Central memory CD4-positive, alpha-beta T cell (primary cell): ENCODE data around the gene TBC1D12.
"Not testable (repeated sequence)": the region's sequence is repeated elsewhere in the genome, so short reads cannot be mapped to it uniquely, and the experiment has no call there.

Experiments
- DNase-seq: peaks from one replicate; pipeline ENCODE4 v3.0.0; 2022
- total RNA-seq, 3 experiments: gene quantifications; one replicate each; lab custom pipeline; 2026; lab: John Stamatoyannopoulos, UW

Gene TBC1D12
- 1.0 to 3.3 (median 1.5) reads per million in 3 experiments for total RNA-seq

- DNase-seq: peak; percentile 4
These were observed at the start of gene TBC1D12 for GRCh38 chr10:94402204-94402842. Gene TBC1D12, plus strand, starts transcription at chr10:94402541. Its CDS starts 73 bp downstream, at chr10:94402614.

DNA sequence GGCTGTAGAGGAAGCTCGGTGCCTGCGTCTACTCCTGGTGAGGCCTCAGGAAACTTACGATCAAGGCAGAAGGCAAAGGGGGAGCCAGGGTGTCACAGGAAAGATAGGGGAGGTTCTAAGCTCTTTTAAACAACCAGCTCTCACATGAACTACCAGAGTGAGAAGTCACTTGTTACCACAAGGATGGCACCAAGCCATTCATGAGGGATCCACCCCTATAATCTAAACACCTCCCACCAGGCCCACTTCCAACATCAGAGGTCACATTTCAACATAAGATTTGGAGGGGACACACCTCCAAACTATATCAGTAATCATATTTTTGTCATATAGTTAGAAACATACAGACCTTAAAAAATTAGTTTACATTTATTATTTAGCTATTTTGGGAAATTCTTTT is 49.0 kb upstream of the TBC1D12 start:
- DNase-seq: no peak

DNA sequence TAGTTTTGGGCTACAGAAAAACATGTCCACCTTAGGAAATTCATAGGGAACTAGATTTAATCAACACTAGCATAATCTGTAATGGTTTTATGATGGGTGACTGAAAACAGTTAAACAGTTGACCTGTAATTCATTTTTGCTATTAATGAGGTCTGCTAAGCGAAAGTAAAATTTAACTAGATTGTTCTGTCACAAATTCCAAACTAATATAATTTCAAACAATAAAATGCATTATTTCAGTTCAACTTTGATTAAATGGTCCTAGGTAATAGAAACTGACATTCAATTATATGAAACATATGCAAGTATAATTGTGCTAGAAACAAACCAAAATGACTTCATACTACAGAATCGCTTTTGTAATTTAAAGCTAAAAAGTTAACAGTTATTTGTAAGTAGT is 46.5 kb upstream of the TBC1D12 start:
- no peak for DNase-seq

DNA sequence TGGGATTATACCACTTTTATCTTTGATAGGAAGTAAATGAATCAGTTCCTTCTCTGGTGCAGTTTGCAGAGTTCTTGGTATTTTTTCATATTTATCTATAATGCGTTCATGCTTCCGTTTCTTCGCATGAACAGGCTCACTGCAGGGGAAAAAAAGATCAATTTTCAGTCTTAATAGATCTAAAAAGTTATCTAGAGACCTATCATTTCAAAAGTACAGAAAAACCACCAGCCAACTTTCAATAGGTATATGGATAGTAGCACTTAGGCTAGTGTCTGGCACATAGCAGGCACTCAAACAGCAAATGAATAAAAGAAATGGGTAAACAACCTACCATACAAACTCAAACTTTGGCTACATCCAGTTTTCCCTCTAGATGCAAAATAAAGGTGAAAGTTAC is 45.1 kb upstream of the TBC1D12 start:
- DNase-seq: no peak

DNA sequence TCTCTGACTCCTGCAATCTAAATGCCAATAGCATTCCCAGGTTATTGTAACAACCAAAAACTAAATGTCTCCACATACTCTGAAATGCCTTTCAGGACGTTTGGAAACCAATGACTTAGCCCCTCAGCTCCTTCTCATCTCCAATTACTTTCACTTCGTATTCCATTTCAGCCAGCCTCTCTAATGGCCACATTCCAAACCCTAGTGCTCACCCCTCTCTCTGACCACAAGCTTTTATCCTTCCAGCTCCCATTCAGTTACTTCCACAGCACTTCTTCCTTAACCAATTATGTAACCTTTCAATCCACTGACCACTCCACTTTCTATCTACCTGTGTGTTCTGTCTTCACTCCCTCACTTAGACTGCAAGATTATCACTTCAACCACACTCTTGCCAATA is 43.9 kb upstream of the TBC1D12 start:
- no peak for DNase-seq

- peak; percentile 27 for DNase-seq
These were observed 41.1 kb upstream of the TBC1D12 start for GRCh38 chr10:94361171-94361794.

- peak; percentile 90 for DNase-seq
These were observed 39.7 kb upstream of the TBC1D12 start, which contains the start of gene NOC3L for GRCh38 chr10:94362360-94363250. Gene NOC3L, minus strand, starts transcription at chr10:94362939. Its CDS starts 101 bp downstream, at chr10:94362838.

DNA sequence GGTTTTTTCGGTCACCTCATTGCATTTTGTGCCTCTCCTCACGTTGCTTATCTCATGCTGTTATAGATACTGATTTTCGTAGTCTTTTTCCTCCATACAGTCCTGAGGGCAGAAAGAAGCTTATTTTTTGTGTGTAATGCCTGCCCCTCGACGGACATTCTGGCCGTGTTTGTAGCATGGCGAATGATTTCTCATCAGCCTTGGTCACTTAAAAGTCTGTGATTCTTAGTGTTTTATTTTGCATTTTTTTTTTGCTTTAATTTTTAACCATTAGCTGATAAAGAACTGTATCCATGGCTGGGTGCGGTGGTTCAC is 39.1 kb upstream of the TBC1D12 start:
- no peak for DNase-seq

- DNase-seq: no peak
These were observed 37.9 kb upstream of the TBC1D12 start for GRCh38 chr10:94364482-94364881.

GRCh38 chr10:94366382-94366781 is 36.0 kb upstream of the TBC1D12 start:
- no peak for DNase-seq

DNA sequence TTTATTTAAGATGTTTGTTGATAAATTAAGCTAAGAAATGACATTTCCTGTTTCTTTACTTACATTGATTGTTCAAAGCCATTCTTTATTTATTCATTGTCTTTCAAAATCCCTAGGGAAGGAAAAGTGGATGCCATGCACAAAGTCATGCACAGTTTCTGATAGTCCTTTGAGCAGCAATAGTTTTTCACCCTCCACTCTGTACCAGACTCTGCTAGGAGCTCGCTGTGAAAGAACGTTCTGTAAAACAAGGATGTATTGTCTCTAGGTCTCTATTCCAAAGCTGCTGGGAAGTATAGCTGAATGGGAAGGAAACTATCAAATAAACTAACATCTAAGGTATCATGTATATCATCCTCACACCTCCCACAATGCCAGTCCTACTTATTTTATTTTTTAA is 31.8 kb upstream of the TBC1D12 start:
- no peak for DNase-seq

DNA sequence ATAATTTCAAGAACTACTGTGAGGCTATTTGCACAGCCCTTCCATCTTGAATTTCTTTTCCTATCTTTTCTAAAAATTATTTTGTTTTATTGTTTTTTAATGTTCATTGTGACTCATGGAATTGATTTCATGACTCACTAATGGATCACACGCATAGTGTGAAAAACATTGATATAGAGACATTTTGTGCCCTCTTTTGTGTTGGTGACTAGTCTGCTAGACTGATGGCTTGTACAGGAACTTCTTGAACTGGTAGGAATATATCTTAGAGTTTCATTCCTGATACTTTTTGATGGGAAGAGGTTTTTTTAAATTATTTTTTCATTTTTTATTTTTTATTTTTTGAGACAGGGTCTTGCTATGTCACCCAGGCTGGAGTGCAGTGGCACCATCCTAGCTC is 27.0 kb upstream of the TBC1D12 start:
- no peak for DNase-seq

DNA sequence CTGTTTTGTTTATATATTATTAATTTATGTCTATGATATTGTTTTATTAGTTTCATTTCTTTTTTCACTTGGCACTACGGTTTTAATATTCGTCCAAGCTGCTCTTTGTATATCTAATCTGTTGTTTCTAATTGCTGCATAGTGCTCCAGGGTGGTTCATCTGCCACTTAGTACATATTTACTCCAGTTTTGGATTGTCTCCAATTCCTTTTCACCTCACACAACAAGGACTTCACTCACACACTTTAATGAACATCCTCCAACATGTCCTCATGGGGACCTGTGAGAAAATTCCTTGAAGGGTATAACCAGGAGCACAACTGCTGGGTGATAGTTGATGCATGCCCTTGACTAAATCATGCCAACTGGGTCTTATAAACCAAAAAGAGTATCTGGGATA is 25.5 kb upstream of the TBC1D12 start:
- DNase-seq: no peak

- no peak for DNase-seq
These were observed 18.8 kb upstream of the TBC1D12 start for GRCh38 chr10:94383530-94383929.

- DNase-seq: not testable (repeated sequence)
These were observed 16.6 kb upstream of the TBC1D12 start for GRCh38 chr10:94385733-94386132.

GRCh38 chr10:94392117-94392516 is 10.2 kb upstream of the TBC1D12 start:
- not testable (repeated sequence) for DNase-seq

GRCh38 chr10:94397549-94398370 is 4.6 kb upstream of the TBC1D12 start:
- DNase-seq: no peak

DNA sequence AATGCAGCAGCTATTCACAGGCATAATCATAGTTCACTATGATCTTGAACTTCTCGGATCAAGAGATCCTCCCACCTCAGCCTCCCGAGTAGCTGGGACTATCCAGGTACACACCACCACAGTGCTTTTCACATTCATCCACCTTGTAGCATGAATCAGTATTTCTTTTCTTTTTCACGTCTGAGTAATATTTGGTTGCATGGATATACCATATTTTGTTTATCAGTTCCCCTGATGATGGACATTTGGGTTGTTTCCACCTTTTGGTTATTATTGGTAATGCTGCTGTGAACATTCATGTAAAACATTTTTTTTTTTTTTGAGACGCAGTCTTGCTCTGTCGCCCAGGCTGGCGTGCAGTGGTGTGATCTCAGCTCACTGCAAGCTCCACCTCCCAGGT is 3.6 kb upstream of the TBC1D12 start:
- DNase-seq: no peak

- DNase-seq: no peak
These were observed 570 bp downstream of the TBC1D12 start for GRCh38 chr10:94402843-94403379.

GRCh38 chr10:94403380-94404213 is 1.3 kb downstream of the TBC1D12 start:
- no peak for DNase-seq

DNA sequence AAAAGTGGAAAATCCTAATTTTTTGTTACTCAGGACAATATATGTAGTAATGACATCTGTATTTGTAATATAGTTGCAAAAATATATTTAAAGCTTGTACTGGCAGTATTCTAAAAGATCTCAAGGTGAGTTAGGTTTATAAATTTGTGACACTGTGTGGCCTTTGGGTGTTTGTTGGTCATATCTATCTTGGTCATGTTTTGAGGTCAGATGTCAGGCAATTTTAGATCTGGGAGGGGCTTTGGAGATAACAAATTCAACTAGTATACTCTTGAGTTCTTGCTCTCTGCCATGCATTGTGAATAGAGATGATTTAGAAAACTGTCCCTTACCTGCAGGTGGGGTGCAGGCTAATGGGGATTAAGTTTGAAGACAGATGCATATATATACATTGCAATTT is 3.1 kb downstream of the TBC1D12 start:
- DNase-seq: no peak

- no peak for DNase-seq
These were observed 5.3 kb downstream of the TBC1D12 start for GRCh38 chr10:94407668-94408067.
